Measurements from ENCODE around the gene EMID1.

- no peak for TF ChIP-seq FOXM1 (IDR thresholded peaks at IDR 0.05; ENCODE audit: borderline replicate concordance)
- TF ChIP-seq FOXA1 (IDR thresholded peaks at IDR 0.05) = no peak
- no peak for TF ChIP-seq SUZ12 (IDR thresholded peaks at IDR 0.05)
- TF ChIP-seq BHLHE40 (IDR thresholded peaks at IDR 0.05; ENCODE audit: borderline replicate concordance) = no peak
- no peak for TF ChIP-seq SP1 (IDR thresholded peaks at IDR 0.05)
- no peak for TF ChIP-seq ELF4 (IDR thresholded peaks at IDR 0.05)
Measured at GRCh38 chr22:29215012-29215860, 9.5 kb downstream of the EMID1 start.

All from HEK293T (cell line).